ENCODE results near the gene TNNI3.
"Not testable (repeated sequence)": the region's sequence is repeated elsewhere in the genome, so short reads cannot be mapped to it uniquely, and the experiment has no call there.

TNNI3 gene

GRCh38 chr19:55157064-55157908, at the start of gene TNNI3:
TNNI3 (minus strand) TSS chr19:55157732; CDS start chr19:55157589, 143 bp downstream.
- no peak for DNase-seq

GRCh38 chr19:55206664-55207500, 49.4 kb upstream of the TNNI3 start:
- DNase-seq = peak; percentile 76

- not testable (repeated sequence) for DNase-seq
Measured at GRCh38 chr19:55202199-55202598, 44.7 kb upstream of the TNNI3 start.

- DNase-seq = no peak
Measured at GRCh38 chr19:55199620-55200204, 42.2 kb upstream of the TNNI3 start.

GRCh38 chr19:55198651-55199050, 41.1 kb upstream of the TNNI3 start:
- no peak for DNase-seq

- DNase-seq = no peak
Measured at GRCh38 chr19:55197528-55197927, 40.0 kb upstream of the TNNI3 start.

GRCh38 chr19:55196803-55197202, 39.3 kb upstream of the TNNI3 start:
- no peak for DNase-seq

GRCh38 chr19:55193481-55193880, 35.9 kb upstream of the TNNI3 start:
- DNase-seq = no peak

- no peak for DNase-seq
Measured at GRCh38 chr19:55189403-55189835, 31.9 kb upstream of the TNNI3 start.

GRCh38 chr19:55188625-55189024, 31.1 kb upstream of the TNNI3 start:
- no peak for DNase-seq

- no peak for DNase-seq
Measured at GRCh38 chr19:55186080-55186479, 28.5 kb upstream of the TNNI3 start.

GRCh38 chr19:55181740-55182139, 24.2 kb upstream of the TNNI3 start:
- DNase-seq = no peak

GRCh38 chr19:55179606-55180484, 22.3 kb upstream of the TNNI3 start, which contains the start of gene SYT5:
SYT5 (minus strand) TSS chr19:55180289; CDS start chr19:55179041, 1,248 bp downstream.
- peak; percentile 70 for DNase-seq

GRCh38 chr19:55178781-55179599, 21.5 kb upstream of the TNNI3 start:
- peak; percentile 93 for DNase-seq

GRCh38 chr19:55176076-55176475, 18.5 kb upstream of the TNNI3 start:
- no peak for DNase-seq

GRCh38 chr19:55175117-55175867, 17.8 kb upstream of the TNNI3 start:
- DNase-seq = no peak

- DNase-seq = no peak
Measured at GRCh38 chr19:55174425-55175116, 17.0 kb upstream of the TNNI3 start.

- peak; percentile 71 for DNase-seq
Measured at GRCh38 chr19:55173714-55174409, 16.3 kb upstream of the TNNI3 start.

GRCh38 chr19:55173186-55173713, 15.7 kb upstream of the TNNI3 start:
- no peak for DNase-seq

Data from activated CD4-positive, alpha-beta T cell treated with anti-CD3 and anti-CD28 coated beads for 48 hours (primary cell).